HL-60/S4 treated with phorbol 12-myristate 13-acetate at 8.2 ng/mL for 4 days and 3 days (cell line): ENCODE measurements around the gene KMT5C.
"Not testable (repeated sequence)": the region's sequence is repeated elsewhere in the genome, so short reads cannot be mapped to it uniquely, and the experiment has no call there.

Experiments used
- in situ Hi-C: fragments of 300-500 bp; cut with MboI; formaldehyde crosslinking; loops from 2 replicates; pipeline ENCODE4 v1.15.0; 2022; ENCODE audit warnings: low sequenced_read_pairs

KMT5C gene

DNA sequence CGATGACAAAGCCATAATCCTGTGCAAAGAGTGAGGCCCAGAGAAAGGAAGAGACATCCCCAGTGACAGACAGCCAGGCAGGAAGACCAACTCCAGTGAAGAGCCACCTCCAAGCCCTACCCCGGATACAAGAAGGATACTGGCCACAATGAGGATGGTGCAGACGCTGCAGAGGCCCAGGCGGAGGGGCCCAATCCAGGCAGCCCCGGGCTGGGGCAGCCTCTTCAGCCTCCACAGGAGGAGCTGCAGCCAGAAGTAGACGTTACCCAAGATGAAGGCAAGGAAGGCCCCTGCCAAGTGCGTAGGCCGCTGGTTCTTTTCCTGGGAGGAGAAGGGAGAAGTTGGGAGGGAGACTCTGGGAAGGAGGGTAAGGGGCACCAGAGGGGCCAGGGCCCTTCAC, 23.0 kb upstream of the KMT5C start:
- in situ Hi-C loops: no loop called here

DNA sequence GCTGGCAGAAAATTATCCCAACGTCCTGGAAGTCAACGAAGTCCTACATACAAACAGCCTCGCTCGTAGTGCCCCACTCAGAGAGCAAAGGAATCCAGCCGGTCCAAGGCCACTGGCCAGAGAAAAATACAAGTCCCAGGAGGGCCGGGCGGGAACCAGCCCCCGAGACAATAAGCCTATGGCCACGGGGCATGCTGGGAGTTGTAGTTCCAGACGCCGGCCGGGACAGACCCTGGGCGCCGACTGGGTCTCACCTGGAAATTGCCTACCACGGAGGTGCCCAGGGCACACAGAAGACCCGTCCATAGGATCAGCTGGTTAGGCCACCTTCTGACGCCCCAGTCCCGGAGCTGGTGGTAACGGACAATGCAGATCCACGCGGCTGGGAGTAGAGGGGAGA, 19.9 kb upstream of the KMT5C start:
- in situ Hi-C loops: no loop called here

DNA sequence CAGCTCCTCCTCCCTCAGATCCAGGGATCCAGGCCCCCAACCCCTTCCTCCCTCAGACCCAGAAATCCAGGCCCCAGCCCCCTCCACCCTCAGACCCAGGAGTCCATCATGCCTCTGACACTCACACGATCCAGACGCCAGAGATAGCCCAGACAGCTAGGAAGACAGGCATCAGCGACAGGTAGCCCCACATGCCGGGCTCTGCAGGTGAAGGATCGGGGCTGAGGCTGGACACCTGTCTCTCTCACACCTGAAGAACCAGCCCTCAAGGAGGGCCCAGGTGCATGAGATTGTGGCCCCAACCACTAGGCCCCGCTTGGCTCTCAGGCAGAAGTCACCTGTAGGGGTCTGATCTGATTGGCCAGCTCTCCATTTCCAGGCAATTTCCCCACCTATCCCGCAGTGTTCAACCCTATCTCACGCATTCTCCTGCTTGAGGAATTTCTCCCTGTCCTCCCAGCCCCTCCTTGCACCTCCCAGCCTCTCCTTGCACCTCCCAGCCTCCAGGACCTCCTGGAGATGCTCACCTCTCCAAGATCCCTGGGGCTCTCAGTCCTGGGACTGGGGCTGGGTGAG, 18.7 kb upstream of the KMT5C start:
- in situ Hi-C loops: no loop called here

DNA sequence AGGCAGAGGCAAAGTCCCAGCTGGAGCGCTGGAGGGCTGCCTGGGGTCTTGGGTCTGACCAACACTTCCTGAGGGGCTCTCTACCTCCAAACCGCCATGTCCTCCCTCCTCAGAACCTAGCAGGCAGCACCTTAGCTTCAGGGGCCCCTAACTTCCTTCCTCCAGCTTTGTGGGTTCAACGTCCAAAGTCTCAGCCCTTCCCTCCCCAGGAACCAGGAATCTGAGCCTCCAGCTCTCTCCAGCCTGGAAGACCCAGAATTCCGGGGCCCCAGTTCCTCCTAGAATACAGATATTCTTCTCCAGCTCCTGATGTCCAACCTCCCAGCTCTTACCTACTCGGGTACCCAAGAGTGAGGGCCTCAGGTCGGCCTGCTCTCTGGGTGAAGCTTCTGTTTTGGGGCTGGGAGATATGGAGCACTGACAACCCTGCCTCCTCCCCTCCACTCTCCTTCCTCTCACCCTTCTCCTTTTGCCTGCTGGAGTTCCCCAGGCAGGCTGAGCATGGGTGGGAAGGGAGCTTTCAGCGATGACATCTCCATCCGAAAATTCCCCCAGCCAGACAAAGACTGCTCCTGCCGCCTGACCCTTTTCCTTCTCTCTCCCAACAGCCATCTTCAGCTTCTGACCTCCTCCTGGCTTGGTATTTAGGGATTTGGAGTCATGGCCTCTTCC, 18.1 kb upstream of the KMT5C start:
- in situ Hi-C loops: no loop called here

DNA sequence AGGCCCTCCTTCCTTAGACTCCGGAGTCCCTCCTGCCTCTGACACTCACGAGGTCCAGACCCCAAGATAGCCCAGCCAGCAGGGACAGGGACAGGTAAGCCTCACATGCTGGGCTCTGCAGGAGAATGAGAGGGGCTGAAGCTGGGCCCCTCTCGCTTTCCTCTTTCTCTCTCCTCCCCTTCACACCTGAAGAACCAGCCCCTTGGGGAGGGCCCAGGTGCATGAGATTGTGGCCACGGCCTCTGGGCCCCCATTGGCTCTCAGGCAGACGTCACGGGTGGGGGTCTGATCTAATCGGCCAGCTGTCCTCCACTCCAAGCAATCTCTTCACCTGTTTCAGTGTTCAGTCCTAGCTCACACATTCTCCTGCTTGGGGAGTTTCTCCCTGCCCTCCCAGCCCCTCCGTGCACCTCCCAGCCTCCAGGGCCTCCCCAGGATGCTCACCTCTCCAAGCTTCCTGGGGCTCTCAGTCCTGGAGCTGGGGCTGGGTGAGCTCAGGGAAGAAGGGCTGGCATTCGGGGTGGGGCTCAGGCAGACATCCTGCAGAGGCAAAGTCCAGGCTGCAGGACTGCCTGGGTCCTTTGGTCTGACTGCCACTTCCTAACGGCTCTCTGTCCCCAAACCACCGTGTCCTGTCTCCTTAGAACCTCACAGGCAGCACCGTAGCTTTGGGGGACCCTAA, 17.3 kb upstream of the KMT5C start:
- in situ Hi-C loops: no loop called here

DNA sequence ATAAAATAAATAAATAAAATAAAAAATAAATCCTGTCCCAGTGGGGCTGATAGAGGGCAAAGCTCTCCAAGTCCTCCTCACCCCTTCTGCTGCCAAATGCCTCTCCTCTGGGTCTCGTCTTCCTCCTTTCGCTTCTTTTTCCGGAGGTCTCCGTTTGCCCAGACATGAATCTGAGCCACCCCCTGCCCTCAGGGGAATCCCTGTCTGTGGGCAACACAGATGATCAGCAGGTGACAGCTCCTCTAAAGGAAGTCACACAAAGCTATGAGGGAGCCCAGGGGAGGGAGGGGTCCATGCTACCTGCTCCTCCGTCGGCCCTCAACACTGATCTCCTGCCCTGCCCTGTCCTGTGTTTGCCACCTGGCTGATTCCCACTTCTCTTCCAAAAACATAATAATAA, 15.0 kb upstream of the KMT5C start:
- in situ Hi-C loops: no loop called here

DNA sequence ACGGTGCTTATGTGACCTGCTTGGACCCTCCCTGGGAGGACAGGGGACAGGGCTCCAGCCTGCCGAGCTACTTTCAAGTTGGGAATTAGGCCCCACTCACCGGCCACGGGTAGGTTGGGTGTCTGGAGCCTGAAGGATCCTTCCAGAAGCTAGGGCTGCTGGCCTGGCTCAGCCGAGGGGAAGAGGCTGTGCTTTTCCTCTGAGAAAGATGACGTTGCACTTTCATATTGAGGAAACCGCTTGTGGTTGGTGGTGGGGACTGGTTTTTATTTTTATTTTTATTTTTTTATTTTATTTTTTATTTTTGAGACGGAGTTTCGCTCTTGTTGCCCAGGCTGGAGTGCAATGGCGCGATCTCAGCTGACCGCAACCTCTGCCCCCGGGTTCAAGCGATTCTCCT, 14.5 kb upstream of the KMT5C start, which contains the start of gene TMEM150B:
TSS of gene TMEM150B (minus strand) at position 170 of the 400 bp plus-strand sequence. CDS start 4,305 bp downstream, outside the sequence.
- in situ Hi-C loops: no loop called here

DNA sequence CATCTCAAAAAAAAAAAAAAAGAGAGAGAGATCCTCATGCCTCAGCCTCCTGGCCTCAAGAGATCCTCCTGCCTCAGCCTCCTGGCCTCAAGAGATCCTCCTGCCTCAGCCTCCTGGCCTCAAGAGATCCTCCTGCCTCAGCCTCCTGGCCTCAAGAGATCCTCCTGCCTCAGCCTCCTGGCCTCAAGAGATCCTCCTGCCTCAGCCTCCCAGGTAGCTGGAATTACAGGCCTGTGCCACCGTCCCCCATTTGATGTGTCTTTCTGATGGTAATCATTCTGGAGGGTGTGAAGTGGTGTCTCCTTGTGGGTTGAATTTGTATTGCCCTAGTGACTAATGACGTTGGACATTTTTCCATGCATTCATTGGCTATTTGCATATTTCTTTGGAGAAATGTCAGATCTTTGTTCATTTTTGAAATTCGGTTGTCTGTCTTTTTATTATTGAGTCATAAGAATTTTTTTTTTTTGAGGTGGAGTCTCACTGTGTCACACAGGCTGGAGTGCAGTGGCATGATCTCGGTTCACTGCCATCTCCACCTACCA, 10.8 kb upstream of the KMT5C start:
- in situ Hi-C loops: not testable (repeated sequence)

DNA sequence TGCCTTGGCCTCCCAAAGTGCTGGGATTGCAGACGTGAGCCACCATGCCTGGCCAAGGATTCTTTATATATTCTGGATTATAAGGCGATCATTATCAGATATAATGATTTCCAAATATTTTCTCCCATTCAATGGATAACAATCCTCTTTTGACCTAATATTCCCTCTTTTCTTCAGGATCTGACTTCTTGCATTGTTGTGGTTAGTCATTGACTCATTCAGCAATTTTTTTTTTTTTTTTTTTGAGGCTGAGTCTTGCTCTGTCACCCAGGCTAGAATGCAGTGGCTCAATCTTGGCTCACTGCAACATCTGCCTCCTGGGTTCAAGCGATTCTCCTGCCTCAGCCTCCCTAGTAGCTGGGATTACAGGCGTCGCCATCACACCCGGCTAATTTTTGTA, 9.9 kb upstream of the KMT5C start:
- in situ Hi-C loops: not testable (repeated sequence)

DNA sequence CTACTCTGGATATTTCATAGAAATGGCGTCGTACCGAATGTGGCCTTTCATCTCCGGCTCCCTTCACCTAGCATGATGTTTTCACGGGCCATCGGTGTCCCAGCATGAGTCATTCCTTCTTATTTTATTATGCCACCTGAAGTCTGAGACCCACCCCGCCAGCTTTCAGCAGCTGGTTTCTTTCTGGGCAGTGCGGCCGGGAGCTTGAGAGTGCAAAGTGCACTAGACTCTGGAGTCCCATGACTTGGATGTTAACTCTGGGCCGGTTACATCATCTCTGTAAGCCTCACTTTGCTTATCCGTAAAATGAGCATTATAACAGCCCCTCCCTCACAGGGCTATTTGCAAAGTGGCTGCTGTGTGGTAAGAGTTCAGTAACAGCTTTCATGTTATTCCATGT, 5.8 kb upstream of the KMT5C start:
- in situ Hi-C loops: no loop called here

DNA sequence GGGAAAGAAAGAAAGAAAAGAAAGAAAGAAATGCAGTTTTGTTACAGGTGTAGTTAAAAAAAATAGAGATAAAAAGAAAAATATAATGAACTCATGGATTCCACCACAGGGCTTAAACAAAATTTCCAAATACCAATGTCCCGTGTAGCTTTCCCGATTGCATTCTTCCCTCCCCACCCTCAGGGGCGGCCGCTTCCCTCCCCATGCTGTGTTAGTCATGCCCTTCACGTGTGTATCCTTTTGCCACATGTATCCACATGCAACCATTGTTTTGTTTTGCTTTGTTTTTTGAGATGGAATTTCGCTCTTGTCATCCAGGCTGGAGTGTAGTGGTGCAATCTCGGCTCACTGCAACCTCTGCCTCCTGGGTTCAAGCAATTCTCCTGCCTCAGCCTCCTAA, 3.6 kb upstream of the KMT5C start:
- in situ Hi-C loops: no loop called here

DNA sequence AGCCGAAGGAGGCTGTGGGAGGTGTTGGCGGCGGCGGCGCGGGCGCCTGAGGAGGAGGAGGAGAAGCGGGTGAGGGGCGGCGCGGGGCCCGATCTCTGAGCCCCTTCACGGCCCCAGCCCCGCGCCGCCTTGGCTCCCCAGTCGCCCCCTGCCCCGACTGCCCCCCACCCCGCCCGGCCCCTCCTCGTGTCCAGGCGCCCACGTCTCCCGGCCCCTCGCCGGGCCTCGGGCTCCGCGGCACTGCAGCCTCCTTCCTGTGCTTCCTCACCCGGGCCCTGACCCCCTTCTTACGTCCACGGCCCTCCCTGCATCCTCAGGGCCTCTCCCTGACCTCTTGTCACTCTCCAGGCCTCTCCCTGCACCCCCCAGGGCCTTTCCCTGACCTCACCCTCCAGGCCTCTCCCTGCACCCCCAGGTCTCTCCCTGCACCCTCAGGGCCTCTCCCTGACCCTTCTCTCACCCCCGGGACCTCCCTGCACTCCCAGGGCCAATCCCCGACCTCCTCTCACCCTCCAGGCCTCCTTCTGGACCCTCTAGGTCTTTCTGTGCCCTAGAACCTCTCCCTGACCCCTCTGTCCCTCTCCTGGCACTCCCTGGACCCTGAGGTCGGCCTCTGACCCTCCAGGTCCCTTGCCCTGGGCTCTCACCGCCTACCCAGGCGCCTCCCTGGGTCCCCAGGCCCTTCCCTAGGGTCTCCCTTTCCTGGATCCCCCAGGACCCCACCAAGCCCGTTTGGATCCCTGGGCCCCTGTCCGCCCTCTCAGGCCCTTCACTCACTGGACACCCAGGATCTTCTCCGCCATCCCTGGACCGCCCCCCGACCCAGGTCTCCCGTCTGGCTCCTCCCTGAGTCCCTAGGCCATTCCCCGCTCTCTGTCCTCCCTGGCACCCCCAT, 460 bp downstream of the KMT5C start:
- in situ Hi-C loops: no loop called here

DNA sequence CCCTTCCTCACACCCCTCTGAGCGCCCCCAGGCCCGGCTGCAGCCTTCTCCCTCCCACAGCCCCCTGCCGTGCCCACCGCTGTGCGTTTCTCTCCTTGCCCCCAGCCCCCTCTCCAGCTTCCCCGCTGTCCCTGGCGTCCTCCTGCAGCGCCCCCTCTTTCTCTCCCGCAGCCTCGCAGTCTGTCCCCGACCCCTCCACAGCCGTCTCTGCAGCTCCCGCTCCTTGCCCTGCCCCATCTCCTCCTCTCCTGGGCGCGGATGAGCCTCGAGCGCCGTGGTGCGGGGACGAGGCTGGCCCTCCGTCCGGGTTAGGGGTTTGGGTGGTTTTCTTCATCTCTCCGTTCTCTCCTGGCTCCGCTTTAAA, 1.1 kb downstream of the KMT5C start:
- in situ Hi-C loops: no loop called here

DNA sequence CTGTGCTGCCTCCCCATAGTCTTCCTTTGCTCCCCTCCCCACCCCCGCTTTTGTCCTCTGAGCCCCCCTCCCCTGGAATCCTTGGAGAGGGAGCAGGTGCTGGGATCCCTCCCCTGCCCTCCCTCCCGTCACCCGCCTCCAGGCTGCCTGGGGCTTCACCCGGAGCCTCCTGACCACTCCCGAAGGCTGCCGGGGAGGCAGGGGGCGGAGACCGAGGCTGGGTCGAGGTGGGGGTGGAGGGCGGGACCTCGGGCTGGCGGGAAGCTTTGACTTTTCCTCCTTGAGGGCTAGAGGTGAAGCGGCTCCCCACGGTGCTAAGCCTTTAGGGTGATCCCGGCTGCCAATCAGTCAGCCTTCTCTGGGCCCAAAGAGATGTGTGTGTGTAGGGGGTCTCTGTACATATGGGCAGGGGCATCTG, 1.5 kb downstream of the KMT5C start:
- in situ Hi-C loops: no loop called here

DNA sequence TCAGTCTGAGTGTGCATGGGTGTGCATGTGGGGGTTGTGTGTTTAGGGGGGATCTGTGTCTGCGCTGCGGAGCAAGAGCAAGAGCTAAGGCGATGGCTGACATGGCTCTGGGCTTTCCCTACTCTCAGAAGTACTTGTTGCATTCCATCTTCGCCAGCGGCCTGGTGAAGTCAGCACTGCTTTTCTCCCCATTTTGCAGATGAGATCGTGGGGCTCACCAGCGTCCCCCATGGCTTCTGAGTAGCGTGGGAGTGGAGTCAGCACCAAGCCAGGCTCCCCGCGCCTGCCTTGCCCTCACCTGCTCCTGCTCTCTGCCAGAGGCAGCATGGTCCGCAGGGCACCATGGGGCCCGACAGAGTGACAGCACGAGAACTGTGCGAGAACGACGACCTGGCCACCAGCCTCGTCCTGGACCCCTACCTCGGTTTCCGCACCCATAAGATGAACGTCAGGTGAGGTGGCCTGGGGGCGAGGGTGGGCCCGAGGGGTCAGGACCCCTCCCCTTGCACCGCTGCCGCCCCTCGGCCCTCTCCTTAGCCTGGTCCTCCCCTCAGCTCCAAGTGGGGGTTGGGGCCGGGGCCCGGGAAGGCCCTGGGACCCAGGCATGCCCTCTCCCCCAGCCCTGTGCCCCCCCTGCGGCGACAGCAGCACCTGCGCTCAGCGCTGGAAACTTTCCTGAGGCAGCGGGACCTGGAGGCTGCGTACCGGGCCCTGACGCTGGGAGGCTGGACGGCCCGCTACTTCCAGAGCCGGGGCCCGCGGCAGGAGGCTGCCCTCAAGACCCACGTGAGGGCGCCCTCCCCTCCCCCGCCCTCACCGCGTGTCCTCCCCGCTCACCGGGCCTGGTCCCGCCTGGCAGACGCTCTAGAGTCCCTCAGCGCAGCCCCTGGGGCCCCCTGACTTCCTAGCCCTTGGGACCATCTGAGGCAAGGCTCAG, 2.2 kb downstream of the KMT5C start:
- in situ Hi-C loops: no loop called here

DNA sequence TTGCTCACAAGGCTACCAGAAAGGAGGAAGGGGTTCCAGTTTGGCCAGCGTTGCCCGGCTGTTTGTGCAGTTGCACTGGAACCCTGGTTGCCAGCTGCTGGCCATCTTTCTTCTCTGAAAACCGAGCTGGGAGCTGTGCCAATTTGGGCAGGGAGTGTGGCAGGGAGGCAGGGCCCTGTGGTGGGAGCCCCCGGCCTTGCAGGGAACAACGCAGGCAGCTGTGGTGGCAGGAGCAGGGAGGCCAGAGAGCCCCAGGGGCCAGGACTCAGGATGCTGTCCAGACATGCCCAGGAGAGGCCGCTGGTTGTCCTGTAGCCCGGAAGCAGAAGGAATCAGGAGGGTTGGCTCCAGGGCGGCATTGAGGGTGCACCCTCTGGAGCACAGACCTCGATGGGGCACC, 4.8 kb downstream of the KMT5C start:
- in situ Hi-C loops: no loop called here

DNA sequence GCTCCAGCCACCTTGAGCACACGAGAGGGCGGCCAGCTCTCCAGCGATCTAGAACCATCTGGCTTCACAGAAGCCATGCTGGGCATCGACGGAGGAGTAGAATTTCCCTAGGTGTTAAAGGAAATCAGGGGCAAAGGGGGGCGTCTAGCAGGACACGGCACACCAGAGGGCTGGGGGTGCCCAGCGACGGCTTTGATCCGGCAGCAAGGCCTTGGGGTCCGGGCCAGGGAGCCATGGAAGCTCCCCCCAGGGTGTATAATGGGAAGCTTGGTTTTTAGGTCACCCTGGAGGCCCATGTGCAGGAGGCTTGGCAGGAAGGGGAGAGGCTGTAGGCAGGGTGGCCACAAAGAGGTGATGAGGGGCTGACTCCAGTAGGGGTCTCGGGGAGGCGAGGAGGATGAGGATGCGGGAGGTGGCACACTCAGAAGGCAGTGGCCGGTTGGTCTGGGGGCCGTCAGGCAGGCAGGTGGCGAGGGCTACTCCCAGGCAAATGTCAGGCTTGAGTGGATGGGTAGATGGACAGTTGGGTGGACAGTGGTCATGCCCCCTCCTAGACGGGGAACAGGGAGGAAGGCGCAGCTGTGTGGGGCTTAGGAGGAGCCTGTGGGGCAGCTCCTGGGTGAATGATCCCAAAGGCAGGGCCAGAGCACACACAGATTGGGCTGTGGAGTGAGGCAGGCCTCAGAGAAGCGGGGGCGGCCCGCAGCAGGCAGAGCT, 5.6 kb downstream of the KMT5C start:
- in situ Hi-C loops: no loop called here

DNA sequence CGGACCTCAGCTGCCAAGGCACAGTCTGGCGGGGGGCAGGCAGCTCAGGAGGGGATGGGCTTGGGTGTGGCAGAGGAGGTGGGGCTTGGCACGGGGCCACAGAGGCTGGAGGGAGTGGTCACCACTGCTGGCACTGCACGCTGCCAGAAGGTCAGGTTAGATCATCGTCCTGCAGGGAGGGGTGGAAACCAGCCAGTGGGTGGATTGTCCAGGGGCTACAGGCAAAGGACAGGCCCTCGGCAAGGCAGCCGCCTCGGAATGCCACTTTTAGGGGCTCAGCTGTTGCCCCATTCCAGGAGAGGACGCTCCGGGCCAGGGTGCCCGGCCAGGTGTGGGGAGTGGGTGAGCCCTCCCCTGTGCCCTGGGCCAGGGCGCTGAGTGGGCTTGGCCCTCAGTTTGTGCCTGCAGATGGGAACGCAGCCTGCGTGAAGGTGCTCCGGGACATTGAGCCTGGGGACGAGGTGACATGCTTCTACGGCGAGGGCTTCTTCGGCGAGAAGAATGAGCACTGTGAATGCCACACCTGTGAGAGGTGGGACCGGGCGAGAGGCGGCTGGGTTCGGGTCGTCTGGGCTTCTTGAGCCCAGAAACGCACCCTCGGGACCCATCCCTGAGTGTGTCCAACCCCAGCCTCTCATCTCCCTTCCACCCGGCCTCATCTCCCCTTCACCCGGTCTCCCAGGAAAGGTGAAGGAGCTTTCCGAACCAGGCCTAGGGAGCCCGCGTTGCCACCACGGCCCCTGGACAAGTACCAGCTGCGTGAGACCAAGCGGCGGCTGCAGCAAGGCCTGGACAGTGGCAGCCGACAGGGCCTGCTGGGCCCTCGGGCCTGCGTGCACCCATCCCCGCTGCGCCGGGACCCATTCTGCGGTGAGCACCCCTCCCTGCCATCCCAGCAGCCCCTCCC, 6.4 kb downstream of the KMT5C start:
- in situ Hi-C loops: no loop called here
